DOHH2 (cell line): ENCODE data around the gene ERP27.

ENCODE experiments used
- H3F3A ChIP-seq: fragments of 200-600 bp; sonication (generic), shearing (Covaris generic); 2 replicates; pipeline ENCODE4 v1.6.0; 2016; ENCODE audit warnings: antibody characterized with exemption, mild to moderate bottlenecking; ENCODE audit not compliant: control insufficient read depth, insufficient read depth
- H3K27ac ChIP-seq: fragments of 200-600 bp; sonication (generic); 2 replicates; pipeline ENCODE4 v1.5.1; 2014; ENCODE audit warnings: low read depth, mild to moderate bottlenecking, low read length, moderate library complexity
- H3K27me3 ChIP-seq: fragments of 200-600 bp; sonication (generic); 2 replicates; pipeline ENCODE4 v1.6.1; 2014; ENCODE audit warnings: mild to moderate bottlenecking, low read length, mixed read lengths; ENCODE audit not compliant: control insufficient read depth
- H3K36me3 ChIP-seq: fragments of 200-600 bp; sonication (generic); 2 replicates; pipeline ENCODE4 v1.6.1; 2014; ENCODE audit warnings: mild to moderate bottlenecking, low read length, moderate library complexity, mixed read lengths; ENCODE audit not compliant: control insufficient read depth
- H3K4me1 ChIP-seq: fragments of 200-600 bp; sonication (generic); 2 replicates; pipeline ENCODE4 v1.6.1; 2014; ENCODE audit warnings: mild to moderate bottlenecking, low read length, mixed read lengths; ENCODE audit not compliant: control insufficient read depth
- H3K4me2 ChIP-seq: fragments of 200-600 bp; sonication (generic); 2 replicates; pipeline ENCODE4 v1.6.0; 2014; ENCODE audit warnings: mild to moderate bottlenecking, low read length, moderate library complexity
- H3K4me3 ChIP-seq: fragments of 200-600 bp; sonication (generic); 2 replicates; pipeline ENCODE4 v1.5.1; 2014; ENCODE audit warnings: mild to moderate bottlenecking, low read length, mixed read lengths
- H3K79me2 ChIP-seq: fragments of 200-600 bp; sonication (generic); 2 replicates; pipeline ENCODE4 v1.6.1; 2014; ENCODE audit warnings: mild to moderate bottlenecking, low read length, mixed read lengths; ENCODE audit not compliant: control insufficient read depth
- H3K9me2 ChIP-seq: fragments of 200-600 bp; sonication (generic); replicated peaks from 2 replicates; pipeline ENCODE4 v1.6.1; 2014; ENCODE audit warnings: mild to moderate bottlenecking, low read length, mixed read lengths; ENCODE audit not compliant: control insufficient read depth
- H3K9me3 ChIP-seq: fragments of 200-600 bp; sonication (generic); 2 replicates; pipeline ENCODE4 v1.6.1; 2014; ENCODE audit warnings: antibody characterized with exemption, low read length, mixed read lengths; ENCODE audit not compliant: control insufficient read depth, insufficient read depth
- H4K20me1 ChIP-seq: fragments of 200-600 bp; sonication (generic); 2 replicates; pipeline ENCODE4 v1.6.0; 2014; ENCODE audit warnings: low read depth, mild to moderate bottlenecking, antibody characterized with exemption, low read length, moderate library complexity; ENCODE audit not compliant: control insufficient read depth, insufficient read depth
- CTCF ChIP-seq: fragments of 200-600 bp; sonication (generic); IDR thresholded peaks from one replicate; pipeline ENCODE4 v1.5.1; 2014; ENCODE audit warnings: antibody characterized with exemption, mild to moderate bottlenecking, low read depth, low read length; ENCODE audit not compliant: poor library complexity, severe bottlenecking
- EZH2phosphoT487 ChIP-seq: fragments of 200-600 bp; sonication (generic); IDR thresholded peaks from 2 replicates; pipeline ENCODE4 v1.6.1; 2017; ENCODE audit warnings: borderline replicate concordance, mild to moderate bottlenecking, antibody characterized with exemption, low read length, moderate library complexity, mixed read lengths

Gene ERP27

GRCh38 chr12:14896521-14897169 lies 41.7 kb downstream of the ERP27 start:
- no peaks in the 10 kb centered on the region for H3K36me3 ChIP-seq
- H3K9me2 ChIP-seq, result no peaks in the 10 kb centered on the region
- no peak overlapping the region for H3K27ac ChIP-seq
- H3K27me3 ChIP-seq, result no peaks in the 10 kb centered on the region
- TF ChIP-seq EZH2phosphoT487, result no peak
- no peak for TF ChIP-seq CTCF
- no peaks in the 10 kb centered on the region for H3F3A ChIP-seq
- no peak overlapping the region for H3K4me3 ChIP-seq
- no peaks in the 10 kb centered on the region for H3K4me1 ChIP-seq
- no peaks in the 10 kb centered on the region for H3K79me2 ChIP-seq
- no peaks in the 10 kb centered on the region for H4K20me1 ChIP-seq
- H3K4me2 ChIP-seq, result no peak overlapping the region
- no peaks in the 10 kb centered on the region for H3K9me3 ChIP-seq

- H3K79me2 ChIP-seq, result no peaks in the 10 kb centered on the region
- no peaks in the 10 kb centered on the region for H4K20me1 ChIP-seq
- no peak overlapping the region for H3K4me3 ChIP-seq
- H3K9me3 ChIP-seq, result no peaks in the 10 kb centered on the region
- no peaks in the 10 kb centered on the region for H3K4me1 ChIP-seq
- no peak overlapping the region for H3K27ac ChIP-seq
- H3K36me3 ChIP-seq, result no peaks in the 10 kb centered on the region
- no peaks in the 10 kb centered on the region for H3K27me3 ChIP-seq
- H3F3A ChIP-seq, result no peaks in the 10 kb centered on the region
- no peak overlapping the region for H3K4me2 ChIP-seq
- TF ChIP-seq EZH2phosphoT487 (no peak), CTCF (no peak)
- no peaks in the 10 kb centered on the region for H3K9me2 ChIP-seq
Observed at GRCh38 chr12:14893506-14894250, 44.7 kb downstream of the ERP27 start.

- no peaks in the 10 kb centered on the region for H4K20me1 ChIP-seq
- H3K9me2 ChIP-seq, result no peaks in the 10 kb centered on the region
- no peak for TF ChIP-seq EZH2phosphoT487
- peak; percentile 36 for TF ChIP-seq CTCF
Observed at GRCh38 chr12:14892726-14893505, 45.4 kb downstream of the ERP27 start.

More at GRCh38 chr12:14892726-14893505, 45.4 kb downstream of the ERP27 start:
- Histone ChIP-seq H3K4me2 (no peak overlapping the region), H3K4me1 (no peaks in the 10 kb centered on the region), H3K27me3 (no peaks in the 10 kb centered on the region), H3K27ac (no peak overlapping the region), H3K36me3 (no peaks in the 10 kb centered on the region), H3K79me2 (no peaks in the 10 kb centered on the region), H3K4me3 (no peak overlapping the region), H3K9me3 (no peaks in the 10 kb centered on the region), H3F3A (no peaks in the 10 kb centered on the region)
